ENCODE measurements around the gene TUBB2B. TPM values are rescaled to one million over a fixed set of nuclear protein-coding genes. Genes with fewer than 3 reads are reported as not detected.

Gene TUBB2B
- total and polyA plus RNA-seq, 2 donors (not counting 1 experiment from before 2014, with no cell fraction given): 14.7 TPM; not detected in 1

- Mint-ChIP-seq H3K27me3 (no peaks in the 10 kb centered on the region), H3K4me1 (peaks cover 11% of the 10 kb centered on the region), H3K9me3 (ENCODE audit: insufficient read depth) (no peaks in the 10 kb centered on the region), H3K27ac (no peak overlapping the region), H3K4me3 (no peak overlapping the region)
- POLR2A ChIA-PET: no interaction called here
- H3K4me1 ChIP-seq (ENCODE audit: control insufficient read depth in 2 of 2, insufficient read depth in 2 of 2, low read length in 2 of 2): no peaks in the 10 kb centered on the region
- no peak for ATAC-seq (ENCODE audit: low read depth)
- WGBS (ENCODE audit: insufficient coverage): 100% methylated on average over 1 of the region's 5 CpGs
- no peak overlapping the region for H2AFZ ChIP-seq (ENCODE audit: insufficient read depth, low read depth, low read length, poor library complexity, severe bottlenecking)
- H3K9me3 ChIP-seq (ENCODE audit: control extremely low read depth in 1 of 3, control insufficient read depth in 2 of 3, insufficient read depth in 1 of 3, low read length in 2 of 3): no peaks in the 10 kb centered on the region
- TF ChIP-seq EZH2 (IDR thresholded peaks at IDR 0.05; ENCODE audit: borderline replicate concordance, insufficient read depth, low read depth, low read length, poor library complexity, severe bottlenecking): no peak
- no peak for TF ChIP-seq CTCF (IDR thresholded peaks at IDR 0.05)
- H3K4me2 ChIP-seq (replicated peaks; ENCODE audit: low read depth, low read length, poor library complexity, severe bottlenecking): no peak overlapping the region
- peaks cover 0 to 48% of the 10 kb centered on the region in 2 experiments for H3K36me3 ChIP-seq (replicated peaks in 1 of 2; ENCODE audit: control extremely low read depth in 1 of 2, control insufficient read depth in 1 of 2, extremely low read depth in 1 of 2, insufficient read depth in 2 of 2, low read length in 1 of 2)
- peaks cover 70% of the 10 kb centered on the region for H4K20me1 ChIP-seq (ENCODE audit: control insufficient read depth, insufficient read depth, low read length, poor library complexity, severe bottlenecking)
- intact Hi-C loops (cut with micrococcal nuclease): no loop called here
- no peak overlapping the region for H3K4me3 ChIP-seq (ENCODE audit: control extremely low read depth in 1 of 5, extremely low read depth in 1 of 5, insufficient read depth in 1 of 5, low read depth in 2 of 5, low read length in 4 of 5)
- no peak for DNase-seq
- H3K79me2 ChIP-seq (ENCODE audit: control insufficient read depth, insufficient read depth, low read length): peaks cover 54% of the 10 kb centered on the region
- H3K27me3 ChIP-seq (replicated peaks in 1 of 4; ENCODE audit: control extremely low read depth in 1 of 4, control insufficient read depth in 3 of 4, insufficient read depth in 4 of 4, low read length in 3 of 4): no peaks in the 10 kb centered on the region
- H3K9ac ChIP-seq (ENCODE audit: low read length): no peak overlapping the region
- CTCF ChIA-PET: no interaction called here
- H3K27ac ChIP-seq (ENCODE audit: low read length in 2 of 2): no peak overlapping the region
These were observed 39.7 kb upstream of the TUBB2B start for GRCh38 chr6:3267162-3267561.

- Mint-ChIP-seq H3K4me1 (peaks cover 21% of the 10 kb centered on the region), H3K4me3 (no peak overlapping the region), H3K27me3 (no peaks in the 10 kb centered on the region), H3K9me3 (ENCODE audit: insufficient read depth) (no peaks in the 10 kb centered on the region), H3K27ac (no peak overlapping the region)
- POLR2A ChIA-PET: no interaction called here
- Histone ChIP-seq H3K4me2 (replicated peaks; ENCODE audit: low read depth, low read length, poor library complexity, severe bottlenecking) (no peak overlapping the region), H2AFZ (ENCODE audit: insufficient read depth, low read depth, low read length, poor library complexity, severe bottlenecking) (no peak overlapping the region), H4K20me1 (ENCODE audit: control insufficient read depth, insufficient read depth, low read length, poor library complexity, severe bottlenecking) (peaks cover 79% of the 10 kb centered on the region), H3K4me3 (ENCODE audit: control extremely low read depth in 1 of 5, extremely low read depth in 1 of 5, insufficient read depth in 1 of 5, low read depth in 2 of 5, low read length in 4 of 5) (no peak overlapping the region), H3K79me2 (ENCODE audit: control insufficient read depth, insufficient read depth, low read length) (peaks cover 64% of the 10 kb centered on the region), H3K27ac (ENCODE audit: low read length in 2 of 2) (no peak overlapping the region), H3K27me3 (replicated peaks in 1 of 4; ENCODE audit: control extremely low read depth in 1 of 4, control insufficient read depth in 3 of 4, insufficient read depth in 4 of 4, low read length in 3 of 4) (no peaks in the 10 kb centered on the region), H3K9me3 (ENCODE audit: control extremely low read depth in 1 of 3, control insufficient read depth in 2 of 3, insufficient read depth in 1 of 3, low read length in 2 of 3) (no peaks in the 10 kb centered on the region), H3K4me1 (ENCODE audit: control insufficient read depth in 2 of 2, insufficient read depth in 2 of 2, low read length in 2 of 2) (peaks cover 6 to 9% of the 10 kb centered on the region in 2 donors), H3K36me3 (replicated peaks in 1 of 2; ENCODE audit: control extremely low read depth in 1 of 2, control insufficient read depth in 1 of 2, extremely low read depth in 1 of 2, insufficient read depth in 2 of 2, low read length in 1 of 2) (peaks cover 0 to 44% of the 10 kb centered on the region in 2 experiments), H3K9ac (ENCODE audit: low read length) (no peak overlapping the region)
- WGBS (ENCODE audit: insufficient coverage): 55% methylated on average over 9 of the region's 9 CpGs
- DNase-seq (no peak), ATAC-seq (ENCODE audit: low read depth) (no peak)
- TF ChIP-seq EZH2 (IDR thresholded peaks at IDR 0.05; ENCODE audit: borderline replicate concordance, insufficient read depth, low read depth, low read length, poor library complexity, severe bottlenecking): no peak
- no peak for TF ChIP-seq CTCF (IDR thresholded peaks at IDR 0.05)
- intact Hi-C loops (cut with micrococcal nuclease): no loop called here
- CTCF ChIA-PET: interaction anchor here (1.0 kb wide), 1 partner anchor 466 kb away, joined by 3 read pairs; no protein-coding TSS in a partner anchor
These were observed 38.7 kb upstream of the TUBB2B start for GRCh38 chr6:3266170-3266569.
